ENCODE results near the gene PCED1B.
"Not testable (repeated sequence)": the region's sequence is repeated elsewhere in the genome, so short reads cannot be mapped to it uniquely, and the experiment has no call there.

Gene PCED1B

GRCh38 chr12:47164724-47165439 lies 85.5 kb downstream of the PCED1B start:
- no peak for DNase-seq (ENCODE audit: low spot score)

- no peak for DNase-seq (ENCODE audit: low spot score)
These were observed 86.5 kb downstream of the PCED1B start for GRCh38 chr12:47165934-47166333.

GRCh38 chr12:47166365-47166764 lies 86.9 kb downstream of the PCED1B start:
- DNase-seq (ENCODE audit: low spot score): no peak

GRCh38 chr12:47170281-47170680 lies 90.9 kb downstream of the PCED1B start:
- DNase-seq (ENCODE audit: low spot score): not testable (repeated sequence)

GRCh38 chr12:47178014-47178413 lies 98.6 kb downstream of the PCED1B start:
- no peak for DNase-seq (ENCODE audit: low spot score)

- not testable (repeated sequence) for DNase-seq (ENCODE audit: low spot score)
These were observed 102.9 kb downstream of the PCED1B start for GRCh38 chr12:47182164-47182938.

GRCh38 chr12:47184229-47184628 lies 104.8 kb downstream of the PCED1B start:
- DNase-seq (ENCODE audit: low spot score): no peak

GRCh38 chr12:47184813-47185212 lies 105.4 kb downstream of the PCED1B start:
- no peak for DNase-seq (ENCODE audit: low spot score)

GRCh38 chr12:47186246-47186645 lies 106.8 kb downstream of the PCED1B start:
- DNase-seq (ENCODE audit: low spot score): no peak

- DNase-seq (ENCODE audit: low spot score): no peak
These were observed 109.4 kb downstream of the PCED1B start for GRCh38 chr12:47188576-47189441.

- DNase-seq (ENCODE audit: low spot score): no peak
These were observed 110.3 kb downstream of the PCED1B start for GRCh38 chr12:47189728-47190127.

GRCh38 chr12:47190271-47190750 lies 110.9 kb downstream of the PCED1B start:
- no peak for DNase-seq (ENCODE audit: low spot score)

GRCh38 chr12:47190905-47191304 lies 111.5 kb downstream of the PCED1B start:
- DNase-seq (ENCODE audit: low spot score): no peak

- DNase-seq (ENCODE audit: low spot score): no peak
These were observed 112.6 kb downstream of the PCED1B start for GRCh38 chr12:47192051-47192450.

- DNase-seq (ENCODE audit: low spot score): no peak
These were observed 113.6 kb downstream of the PCED1B start for GRCh38 chr12:47193066-47193465.

GRCh38 chr12:47194501-47194900 lies 115.1 kb downstream of the PCED1B start:
- DNase-seq (ENCODE audit: low spot score): no peak

- DNase-seq (ENCODE audit: low spot score): no peak
These were observed 121.0 kb downstream of the PCED1B start for GRCh38 chr12:47200446-47200845.

GRCh38 chr12:47201190-47201589 lies 121.8 kb downstream of the PCED1B start:
- DNase-seq (ENCODE audit: low spot score): not testable (repeated sequence)

GRCh38 chr12:47202176-47202575 lies 122.8 kb downstream of the PCED1B start:
- DNase-seq (ENCODE audit: low spot score): no peak

- DNase-seq (ENCODE audit: low spot score): no peak
These were observed 126.4 kb downstream of the PCED1B start for GRCh38 chr12:47205532-47206449.
